GM18519 (cell line): ENCODE data around the gene MTIF2.
"Not testable (repeated sequence)": the region's sequence is repeated elsewhere in the genome, so short reads cannot be mapped to it uniquely, and the experiment has no call there.

Experiments used
- ATAC-seq: cut with Tn5 transposase; IDR thresholded peaks from one replicate; pipeline ENCODE4 v1.9.1; 2021; ENCODE audit warnings: mild to moderate bottlenecking, moderate library complexity; ENCODE audit not compliant: unreplicated experiment, low FRiP score

Gene MTIF2

GRCh38 chr2:55268907-55269644 lies at the start of gene MTIF2:
Gene MTIF2, minus strand, starts transcription at chr2:55269231. Its CDS starts 5,373 bp downstream, at chr2:55263858.
- peak; percentile 85 for ATAC-seq

DNA sequence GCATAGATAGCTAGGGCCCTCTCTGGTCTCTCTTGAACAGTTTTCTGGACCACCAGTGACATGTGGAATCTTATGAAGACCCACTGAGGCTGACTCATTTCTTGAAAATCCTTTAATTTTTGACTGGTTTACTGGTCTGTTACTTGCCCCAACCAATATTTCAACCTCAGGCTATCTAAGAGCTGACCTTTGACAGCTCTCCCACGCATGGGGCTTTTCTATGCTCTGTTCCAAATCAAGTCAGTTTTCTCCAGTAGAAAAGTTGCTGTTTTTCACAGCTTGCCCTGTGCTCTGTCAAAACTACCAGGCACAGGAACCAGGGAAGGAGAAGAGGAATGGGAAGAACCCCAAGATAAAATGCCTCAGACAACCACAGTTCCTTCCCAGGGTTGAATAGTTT lies 46.0 kb upstream of the MTIF2 start:
- ATAC-seq = no peak

DNA sequence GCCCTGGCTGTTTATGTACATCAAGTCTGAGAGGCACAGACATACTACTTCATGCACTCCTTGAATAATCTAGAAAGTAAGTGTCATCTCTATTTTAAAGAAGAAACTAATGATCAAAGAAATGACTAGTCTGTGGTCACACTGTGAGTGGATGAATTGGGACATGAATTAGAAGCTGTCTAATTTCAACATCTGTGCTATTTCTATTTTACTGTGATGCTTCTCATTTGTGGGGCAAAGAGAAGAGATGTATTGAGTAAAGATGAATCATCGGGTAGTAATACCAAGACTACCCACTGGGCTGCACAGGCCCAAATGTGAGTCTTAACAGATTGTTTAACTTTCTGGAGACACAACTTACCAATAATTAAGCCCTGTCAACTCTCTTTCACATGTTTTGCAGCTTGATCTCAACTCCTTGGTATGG lies 42.4 kb upstream of the MTIF2 start:
- peak; percentile 95 for ATAC-seq

DNA sequence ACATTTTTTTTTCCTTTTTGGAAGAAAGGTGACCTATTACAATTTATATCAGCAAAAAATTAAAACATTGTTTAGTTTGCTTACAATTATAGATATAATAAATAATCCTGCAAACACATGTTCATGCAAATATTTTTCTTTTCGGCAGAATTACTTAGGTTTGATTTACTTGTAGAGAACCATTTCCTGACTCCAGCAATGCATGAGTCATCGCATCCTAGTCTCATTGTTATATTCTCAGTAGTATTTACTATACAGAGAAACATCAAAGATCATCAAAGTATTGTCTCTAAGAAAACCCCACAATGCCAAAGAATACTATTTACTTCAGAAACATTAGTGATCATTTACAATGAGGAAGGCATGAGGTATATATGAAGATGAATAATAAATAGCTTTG lies 40.4 kb upstream of the MTIF2 start:
- ATAC-seq = no peak

DNA sequence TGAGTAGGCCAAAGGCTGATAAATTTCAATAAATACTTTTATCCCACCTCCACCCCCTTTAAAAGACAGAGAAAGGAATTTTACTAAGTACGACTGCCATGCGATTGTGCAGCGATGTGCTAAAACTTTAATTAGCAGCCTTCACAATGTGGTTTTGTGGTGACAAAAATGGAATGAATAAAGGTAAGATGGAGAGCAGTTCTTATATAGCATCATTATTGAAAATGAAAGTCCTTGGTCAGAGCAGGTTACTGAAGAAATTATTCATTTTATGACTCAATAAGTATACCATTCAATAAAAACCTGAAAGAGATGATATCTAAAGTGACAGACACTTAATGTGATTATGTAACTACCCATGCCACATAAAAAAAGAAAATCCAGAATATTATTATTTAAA lies 33.2 kb upstream of the MTIF2 start:
- peak; percentile 85 for ATAC-seq

DNA sequence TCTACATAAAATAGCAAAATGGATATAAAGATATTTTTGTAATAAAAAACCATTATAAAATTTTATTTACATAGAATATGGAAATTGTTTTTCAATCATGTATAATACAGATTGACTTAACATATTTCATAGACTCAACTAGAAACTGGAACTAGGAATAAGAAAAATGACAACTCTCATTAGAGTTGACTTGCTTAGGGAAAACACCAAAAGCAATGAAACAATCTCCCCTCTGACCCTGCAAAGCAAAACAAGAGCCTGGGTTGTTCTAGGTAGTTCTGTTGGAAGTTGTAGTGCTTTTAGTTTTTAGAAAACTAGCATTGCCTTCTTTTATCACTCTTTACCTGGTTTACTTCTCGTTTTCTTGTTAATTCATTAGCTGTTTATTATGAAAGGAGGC lies 32.2 kb upstream of the MTIF2 start:
- ATAC-seq = no peak

DNA sequence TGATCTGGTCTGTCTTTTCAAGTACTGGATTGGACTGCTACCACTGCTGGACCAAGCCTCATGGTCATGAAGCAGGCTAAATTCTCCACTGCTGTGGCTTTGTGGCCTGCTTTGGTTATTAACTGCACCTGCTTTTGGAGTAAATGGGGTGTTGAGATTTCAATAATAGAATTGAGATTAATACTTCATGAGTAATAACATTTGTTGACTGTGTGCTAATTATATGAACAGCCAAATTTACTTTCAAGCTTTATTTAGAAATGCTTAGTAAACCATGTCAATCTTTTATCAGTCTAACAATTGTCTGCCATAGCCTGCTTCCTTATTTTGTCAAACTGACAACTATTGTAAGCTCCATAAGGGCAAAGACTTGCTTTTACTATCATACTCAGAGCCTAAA lies 27.4 kb upstream of the MTIF2 start:
- peak; percentile 54 for ATAC-seq

GRCh38 chr2:55283083-55283482 lies 14.1 kb upstream of the MTIF2 start:
- ATAC-seq = no peak

- peak; percentile 96 for ATAC-seq
Observed at GRCh38 chr2:55282110-55282917, 13.3 kb upstream of the MTIF2 start.

DNA sequence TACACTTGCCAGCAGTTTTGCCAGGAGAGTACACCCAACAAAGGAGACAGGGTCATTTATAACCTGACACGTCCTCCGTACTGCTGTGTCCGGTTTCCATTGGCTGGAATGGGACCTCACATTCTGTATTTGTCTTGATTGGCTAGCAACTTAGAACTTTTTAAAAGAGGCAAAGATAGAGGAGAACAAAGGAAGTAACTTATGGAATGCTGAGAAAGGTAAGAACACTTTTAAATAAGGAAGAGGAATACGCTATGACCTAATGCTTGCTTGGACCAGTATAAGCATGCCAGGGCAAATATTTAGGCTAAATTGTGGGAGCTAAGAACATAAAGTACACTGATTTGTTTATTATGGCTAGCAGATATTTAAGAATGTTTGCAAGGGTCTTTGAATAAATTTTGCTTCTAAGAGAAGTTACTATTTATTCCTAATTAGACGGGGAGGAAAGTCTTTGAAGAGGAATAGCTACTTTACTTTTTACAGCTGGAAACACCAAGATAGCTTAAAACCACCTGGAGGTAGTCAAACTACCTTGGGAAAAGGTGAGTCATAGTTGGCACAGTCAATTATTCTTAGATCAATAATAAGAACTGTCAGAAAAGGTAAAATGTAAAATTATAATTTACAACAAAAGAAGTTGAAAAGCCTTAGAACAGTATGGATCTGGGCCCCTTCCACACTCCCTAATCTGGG lies 12.0 kb upstream of the MTIF2 start:
- ATAC-seq = not testable (repeated sequence)

- ATAC-seq = not testable (repeated sequence)
Observed at GRCh38 chr2:55279859-55280424, 10.9 kb upstream of the MTIF2 start.

- ATAC-seq = not testable (repeated sequence)
Observed at GRCh38 chr2:55279214-55279835, 10.3 kb upstream of the MTIF2 start.

DNA sequence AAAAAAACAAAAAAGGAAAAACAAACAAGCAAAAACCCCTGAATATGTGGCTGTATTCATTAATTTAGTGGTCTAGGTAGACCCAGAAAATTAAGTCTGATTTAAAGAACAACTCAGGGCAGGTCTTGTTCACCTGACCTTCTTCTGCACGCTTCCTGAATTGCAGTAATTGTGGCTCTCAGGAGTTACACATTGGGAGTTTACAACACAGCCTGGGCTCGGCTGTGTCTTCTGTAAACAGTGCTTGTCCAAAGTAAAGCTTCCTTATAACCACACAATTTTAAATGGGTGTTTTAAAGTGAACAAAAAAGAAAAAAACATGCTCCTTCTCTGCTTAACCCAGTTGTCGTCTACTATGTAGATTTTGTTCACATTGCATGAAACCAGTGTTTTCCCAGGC lies 8.3 kb upstream of the MTIF2 start:
- ATAC-seq = no peak

GRCh38 chr2:55274346-55274745 lies 5.3 kb upstream of the MTIF2 start:
- ATAC-seq = not testable (repeated sequence)

DNA sequence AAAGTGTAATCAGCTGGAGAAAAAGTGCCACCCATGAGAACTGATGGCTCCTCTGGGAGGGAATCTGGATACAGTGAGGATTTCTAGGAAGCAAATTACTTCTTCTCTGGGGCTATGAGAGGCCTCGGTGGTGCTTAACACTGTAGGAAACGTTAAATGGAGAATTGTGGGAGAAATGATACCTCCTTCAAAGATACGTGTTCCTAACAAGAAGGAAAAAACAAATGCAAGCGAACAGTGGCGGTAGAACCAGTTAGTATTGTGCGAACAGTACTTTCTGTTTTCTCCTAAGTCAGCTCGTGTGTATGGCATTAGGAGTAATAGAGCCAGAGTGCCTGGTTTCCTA lies 587 bp upstream of the MTIF2 start:
- ATAC-seq = no peak

GRCh38 chr2:55268288-55268906 lies 634 bp downstream of the MTIF2 start:
- no peak for ATAC-seq

GRCh38 chr2:55259586-55259985 lies 9.4 kb downstream of the MTIF2 start:
- not testable (repeated sequence) for ATAC-seq

GRCh38 chr2:55252832-55253231 lies 16.2 kb downstream of the MTIF2 start:
- no peak for ATAC-seq

GRCh38 chr2:55247025-55247424 lies 22.0 kb downstream of the MTIF2 start:
- no peak for ATAC-seq

DNA sequence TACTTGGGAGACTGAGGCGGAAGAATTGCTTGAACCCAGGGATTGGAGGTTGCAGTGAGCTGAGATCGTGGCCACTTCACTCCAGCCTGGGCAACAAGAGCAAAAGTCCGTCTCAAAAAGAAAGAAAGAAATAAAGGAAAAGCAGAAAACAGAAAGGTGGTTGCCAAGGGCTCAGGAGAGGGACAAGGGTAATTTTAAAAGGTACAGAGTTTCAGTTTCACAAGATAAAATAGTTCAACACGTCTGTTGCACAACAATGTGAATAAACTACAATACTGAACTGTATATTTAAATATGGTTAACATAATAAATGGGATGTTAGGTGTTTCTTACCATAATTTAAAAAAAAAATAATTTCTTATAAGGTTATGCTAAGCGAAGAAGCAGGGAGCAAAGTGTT lies 23.6 kb downstream of the MTIF2 start:
- no peak for ATAC-seq
